GM12865 (cell line): Measurements from ENCODE around the gene RAP1GAP.

ENCODE experiments used
- DNase-seq: peaks from one replicate; pipeline ENCODE4 v3.0.0; 2010; ENCODE audit warnings: low read depth
- H3K4me3 ChIP-seq: 2 replicates; pipeline ENCODE4 v1.5.1; 2011; ENCODE audit warnings: mild to moderate bottlenecking, low read depth, low read length, control low read depth
- TF ChIP-seq, protein P1 (sequence below): IDR thresholded peaks from 2 replicates; pipeline ENCODE4 v1.5.1; 2011; ENCODE audit warnings: low read length, control low read depth, low read depth, inconsistent platforms; ENCODE audit not compliant: insufficient read depth; ENCODE audit errors: missing control alignments

RAP1GAP gene

GRCh38 chr1:21620496-21620895 is 48.7 kb downstream of the RAP1GAP start:
- H3K4me3 ChIP-seq: no peak overlapping the region
- TF ChIP-seq, protein P1, sequence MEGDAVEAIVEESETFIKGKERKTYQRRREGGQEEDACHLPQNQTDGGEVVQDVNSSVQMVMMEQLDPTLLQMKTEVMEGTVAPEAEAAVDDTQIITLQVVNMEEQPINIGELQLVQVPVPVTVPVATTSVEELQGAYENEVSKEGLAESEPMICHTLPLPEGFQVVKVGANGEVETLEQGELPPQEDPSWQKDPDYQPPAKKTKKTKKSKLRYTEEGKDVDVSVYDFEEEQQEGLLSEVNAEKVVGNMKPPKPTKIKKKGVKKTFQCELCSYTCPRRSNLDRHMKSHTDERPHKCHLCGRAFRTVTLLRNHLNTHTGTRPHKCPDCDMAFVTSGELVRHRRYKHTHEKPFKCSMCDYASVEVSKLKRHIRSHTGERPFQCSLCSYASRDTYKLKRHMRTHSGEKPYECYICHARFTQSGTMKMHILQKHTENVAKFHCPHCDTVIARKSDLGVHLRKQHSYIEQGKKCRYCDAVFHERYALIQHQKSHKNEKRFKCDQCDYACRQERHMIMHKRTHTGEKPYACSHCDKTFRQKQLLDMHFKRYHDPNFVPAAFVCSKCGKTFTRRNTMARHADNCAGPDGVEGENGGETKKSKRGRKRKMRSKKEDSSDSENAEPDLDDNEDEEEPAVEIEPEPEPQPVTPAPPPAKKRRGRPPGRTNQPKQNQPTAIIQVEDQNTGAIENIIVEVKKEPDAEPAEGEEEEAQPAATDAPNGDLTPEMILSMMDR: no peak
- DNase-seq: no peak

- TF ChIP-seq, protein P1: no peak
- DNase-seq: no peak
- H3K4me3 ChIP-seq: no peak overlapping the region
Measured at GRCh38 chr1:21620011-21620410, 49.1 kb downstream of the RAP1GAP start.

- no peak for DNase-seq
- H3K4me3 ChIP-seq: no peak overlapping the region
- TF ChIP-seq, protein P1: no peak
Measured at GRCh38 chr1:21619375-21619947, 49.7 kb downstream of the RAP1GAP start.

- H3K4me3 ChIP-seq: no peak overlapping the region
- DNase-seq: no peak
- TF ChIP-seq, protein P1: no peak
Measured at GRCh38 chr1:21618561-21619374, 50.4 kb downstream of the RAP1GAP start.

DNA sequence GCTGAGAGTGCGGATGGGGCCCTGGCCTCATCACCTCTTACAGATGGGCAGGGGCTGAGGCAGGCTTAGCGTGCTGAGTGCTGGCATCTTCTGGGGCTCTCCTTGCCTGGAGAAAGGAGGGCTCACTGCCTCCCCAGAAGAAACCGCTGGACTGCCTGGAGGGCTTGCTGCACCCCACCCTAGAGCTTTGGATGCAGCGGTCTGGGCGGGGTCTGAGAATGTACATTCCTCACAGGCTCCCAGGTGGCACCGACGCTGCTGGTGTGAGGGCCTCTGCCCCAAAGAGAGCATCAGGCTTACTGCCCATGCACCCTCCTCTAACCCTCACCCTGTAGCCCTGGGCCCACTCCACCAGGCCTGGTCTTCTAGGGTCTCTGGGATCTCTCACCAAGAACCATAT is 51.1 kb downstream of the RAP1GAP start:
- TF ChIP-seq, protein P1: no peak
- DNase-seq: no peak
- H3K4me3 ChIP-seq: no peak overlapping the region

- no peak for DNase-seq
- TF ChIP-seq, protein P1: no peak
- no peak overlapping the region for H3K4me3 ChIP-seq
Measured at GRCh38 chr1:21617126-21617738, 51.9 kb downstream of the RAP1GAP start.
